Neural cell (in vitro differentiated cells): ENCODE measurements around the gene WFIKKN2. TPM values are rescaled to one million over a fixed set of nuclear protein-coding genes. Genes with fewer than 3 reads are reported as not detected.
"Not testable (repeated sequence)": the region's sequence is repeated elsewhere in the genome, so short reads cannot be mapped to it uniquely, and the experiment has no call there.

Source experiments
- H2AFZ ChIP-seq: fragments of 200-600, 300-800 bp; sonication (generic), shearing (Covaris generic); 2 replicates; pipeline ENCODE4 v1.6.0; 2014; ENCODE audit warnings: low read depth, mild to moderate bottlenecking, antibody characterized with exemption, low read length, moderate library complexity
- H3F3A ChIP-seq: fragments of 200-600 bp; shearing (Covaris generic); 2 replicates; pipeline ENCODE4 v1.6.1; 2016; ENCODE audit warnings: mild to moderate bottlenecking, moderate library complexity, mixed read lengths, antibody characterized with exemption, low read length; ENCODE audit not compliant: insufficient read depth, poor library complexity, severe bottlenecking
- H3K27ac ChIP-seq: fragments of 200-600, 300-800 bp; sonication (generic), shearing (Covaris generic); 2 replicates; pipeline ENCODE4 v1.5.1; 2014; ENCODE audit warnings: mild to moderate bottlenecking, low read length, moderate library complexity
- H3K27me3 ChIP-seq: fragments of 300-800, 200-600 bp; sonication (generic), shearing (Covaris generic); 2 replicates; pipeline ENCODE4 v1.6.0; 2014; ENCODE audit warnings: mild to moderate bottlenecking, low read depth, low read length, moderate library complexity; ENCODE audit not compliant: insufficient read depth
- H3K36me3 ChIP-seq: fragments of 300-800, 200-600 bp; sonication (generic), shearing (Covaris generic); 2 replicates; pipeline ENCODE4 v1.5.1; 2014; ENCODE audit warnings: mild to moderate bottlenecking, antibody characterized with exemption, low read length, moderate library complexity; ENCODE audit not compliant: insufficient read depth
- H3K4me2 ChIP-seq: fragments of 300-800, 200-600 bp; sonication (generic), shearing (Covaris generic); 2 replicates; pipeline ENCODE4 v1.6.0; 2014; ENCODE audit warnings: mild to moderate bottlenecking, low read length
- H3K4me3 ChIP-seq: fragments of 300-800, 200-600 bp; sonication (generic), shearing (Covaris generic); 2 replicates; pipeline ENCODE4 v1.5.1; 2014; ENCODE audit warnings: mild to moderate bottlenecking, low read length, moderate library complexity
- H3K79me2 ChIP-seq: fragments of 200-600 bp; shearing (Covaris generic); replicated peaks from 2 replicates; pipeline ENCODE4 v1.6.0; 2014; ENCODE audit warnings: mild to moderate bottlenecking, low read length, moderate library complexity; ENCODE audit not compliant: insufficient read depth
- H3K9ac ChIP-seq: fragments of 300-800, 200-600 bp; sonication (generic), shearing (Covaris generic); 2 replicates; pipeline ENCODE4 v1.6.1; 2016; ENCODE audit warnings: mild to moderate bottlenecking, low read length, mixed read lengths
- H3K9me2 ChIP-seq: fragments of 200-600 bp; shearing (Covaris generic); 2 replicates; pipeline ENCODE4 v1.6.1; 2016; ENCODE audit warnings: mild to moderate bottlenecking, low read length, mixed read lengths; ENCODE audit not compliant: insufficient read depth
- H3K9me3 ChIP-seq: fragments of 200-600, 300-800 bp; sonication (generic), shearing (Covaris generic); 2 replicates; pipeline ENCODE4 v1.6.1; 2016; ENCODE audit warnings: mild to moderate bottlenecking, mixed run types, low read length, moderate library complexity, mixed read lengths
- H4K20me1 ChIP-seq: fragments of 200-600 bp; shearing (Covaris generic); 2 replicates; pipeline ENCODE4 v1.6.1; 2016; ENCODE audit warnings: mild to moderate bottlenecking, mixed run types; ENCODE audit not compliant: insufficient read depth
- EP300 ChIP-seq: fragments of 450-650 bp; conservative IDR thresholded peaks from 2 replicates; pipeline ENCODE4 v1.6.1; 2014; ENCODE audit warnings: antibody characterized with exemption, mild to moderate bottlenecking, moderate library complexity; ENCODE audit not compliant: poor library complexity, severe bottlenecking
- EZH2 ChIP-seq: fragments of 200-600, 300-800 bp; shearing (Covaris generic), sonication (generic); IDR thresholded peaks from 2 replicates; pipeline ENCODE4 v1.6.1; 2014; ENCODE audit warnings: antibody characterized with exemption, low read length, borderline replicate concordance, mild to moderate bottlenecking; ENCODE audit not compliant: insufficient read depth, poor library complexity, severe bottlenecking
- MXI1 ChIP-seq: fragments of 450-650 bp; conservative IDR thresholded peaks from 2 replicates; pipeline ENCODE4 v1.6.1; 2014; ENCODE audit warnings: antibody characterized with exemption, mild to moderate bottlenecking; ENCODE audit not compliant: poor library complexity, severe bottlenecking
- POLR2AphosphoS5 ChIP-seq: IDR thresholded peaks from 2 replicates; pipeline ENCODE4 v1.6.1; 2012
- RAD21 ChIP-seq: fragments of 450-650 bp; conservative IDR thresholded peaks from 2 replicates; pipeline ENCODE4 v1.6.1; 2014; ENCODE audit warnings: antibody characterized with exemption, mild to moderate bottlenecking, moderate library complexity
- SMC3 ChIP-seq: fragments of 450-650 bp; conservative IDR thresholded peaks from 2 replicates; pipeline ENCODE4 v1.6.1; 2014; ENCODE audit warnings: antibody characterized with exemption, mild to moderate bottlenecking, moderate library complexity; ENCODE audit not compliant: poor library complexity
- TAF1 ChIP-seq: IDR thresholded peaks from 2 replicates; pipeline ENCODE4 v1.6.1; 2012; ENCODE audit warnings: low read depth
- polyA plus RNA-seq: library from polyadenylated mRNA; depleted of rRNA; stranded (reverse); fragments of >200 nt; gene quantifications from 2 replicates; pipeline ENCODE4 v1.2.3, GENCODE V29; 2014
- TF ChIP-seq, protein P1 (sequence below): IDR thresholded peaks from 2 replicates; pipeline ENCODE4 v1.6.1; 2012; ENCODE audit warnings: borderline replicate concordance
- TF ChIP-seq, protein P2 (sequence below): fragments of 450-650 bp; IDR thresholded peaks from 2 replicates; pipeline ENCODE4 v1.5.1; 2014; ENCODE audit warnings: antibody characterized with exemption, mild to moderate bottlenecking, moderate library complexity; ENCODE audit not compliant: poor library complexity, severe bottlenecking

The WFIKKN2 gene
- polyA plus RNA-seq, 1 donor from 2014 or later = not detected

DNA sequence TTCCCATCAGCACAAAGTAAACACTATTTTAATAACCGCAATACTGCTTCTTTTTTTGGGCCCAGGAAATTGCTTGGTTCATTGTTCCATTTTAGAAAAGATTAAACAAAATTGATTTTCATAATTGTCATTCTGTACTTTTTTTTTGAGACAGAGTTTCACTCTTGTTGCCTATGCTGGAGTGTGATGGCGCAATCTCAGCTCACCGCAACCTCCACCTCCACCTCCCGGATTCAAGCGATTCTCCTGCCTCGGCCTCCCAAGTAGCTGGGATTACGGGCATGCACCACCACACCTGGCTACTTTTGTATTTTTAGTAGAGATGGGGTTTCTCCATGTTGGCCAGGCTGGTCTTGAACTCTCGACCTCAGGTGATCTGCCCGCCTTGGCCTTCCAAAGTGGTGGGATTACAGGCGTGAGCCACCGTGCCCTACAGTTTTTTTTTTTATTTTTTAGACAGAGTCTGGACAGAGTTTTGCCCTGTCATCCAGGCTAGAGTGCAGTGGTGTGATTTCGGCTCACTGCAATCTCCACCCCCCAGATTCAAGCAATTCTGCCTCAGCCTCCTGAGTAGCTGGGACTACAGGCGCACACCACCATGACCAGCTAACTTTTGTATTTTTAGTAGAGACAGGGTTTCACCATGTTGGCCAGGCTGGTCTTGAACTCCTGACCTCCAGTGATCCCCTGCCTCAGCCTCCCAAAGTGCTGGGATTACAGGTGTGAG is 30.5 kb upstream of the WFIKKN2 start:
- not testable (repeated sequence) for H3K9ac ChIP-seq, H3K27ac ChIP-seq, H3K27me3 ChIP-seq, H3K79me2 ChIP-seq, H4K20me1 ChIP-seq, H2AFZ ChIP-seq, H3K36me3 ChIP-seq, H3K9me2 ChIP-seq, H3K4me2 ChIP-seq, H3F3A ChIP-seq, H3K9me3 ChIP-seq, H3K4me3 ChIP-seq

DNA sequence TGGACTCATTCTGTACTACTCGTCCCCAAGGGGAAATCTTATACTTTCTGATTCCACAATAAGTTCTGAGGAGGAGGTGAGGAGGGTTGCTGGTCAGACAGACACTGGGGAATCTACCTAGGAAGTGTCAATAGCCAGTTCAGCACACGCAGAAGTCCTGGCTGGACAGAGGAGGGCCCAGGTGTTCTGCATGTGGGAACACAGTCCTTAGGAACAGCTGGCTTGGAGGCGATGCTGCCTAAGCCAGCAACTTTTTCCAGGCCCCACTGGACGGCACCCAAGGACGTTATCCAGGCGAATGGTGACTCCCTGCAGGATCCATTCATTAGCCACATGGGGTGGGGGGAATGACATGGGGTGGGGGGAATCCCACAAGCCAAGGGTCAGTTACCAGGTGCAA is 29.9 kb upstream of the WFIKKN2 start:
- Histone ChIP-seq H3K36me3 (no peaks in the 10 kb centered on the region), H3K27ac (no peak overlapping the region), H3K9me3 (no peaks in the 10 kb centered on the region), H3K4me3 (no peak overlapping the region), H3K9me2 (no peaks in the 10 kb centered on the region), H3K4me2 (no peak overlapping the region), H3K27me3 (no peaks in the 10 kb centered on the region), H3K79me2 (no peaks in the 10 kb centered on the region), H4K20me1 (no peaks in the 10 kb centered on the region), H3K9ac (no peak overlapping the region), H2AFZ (no peak overlapping the region), H3F3A (no peaks in the 10 kb centered on the region)
- TF ChIP-seq, protein P1, sequence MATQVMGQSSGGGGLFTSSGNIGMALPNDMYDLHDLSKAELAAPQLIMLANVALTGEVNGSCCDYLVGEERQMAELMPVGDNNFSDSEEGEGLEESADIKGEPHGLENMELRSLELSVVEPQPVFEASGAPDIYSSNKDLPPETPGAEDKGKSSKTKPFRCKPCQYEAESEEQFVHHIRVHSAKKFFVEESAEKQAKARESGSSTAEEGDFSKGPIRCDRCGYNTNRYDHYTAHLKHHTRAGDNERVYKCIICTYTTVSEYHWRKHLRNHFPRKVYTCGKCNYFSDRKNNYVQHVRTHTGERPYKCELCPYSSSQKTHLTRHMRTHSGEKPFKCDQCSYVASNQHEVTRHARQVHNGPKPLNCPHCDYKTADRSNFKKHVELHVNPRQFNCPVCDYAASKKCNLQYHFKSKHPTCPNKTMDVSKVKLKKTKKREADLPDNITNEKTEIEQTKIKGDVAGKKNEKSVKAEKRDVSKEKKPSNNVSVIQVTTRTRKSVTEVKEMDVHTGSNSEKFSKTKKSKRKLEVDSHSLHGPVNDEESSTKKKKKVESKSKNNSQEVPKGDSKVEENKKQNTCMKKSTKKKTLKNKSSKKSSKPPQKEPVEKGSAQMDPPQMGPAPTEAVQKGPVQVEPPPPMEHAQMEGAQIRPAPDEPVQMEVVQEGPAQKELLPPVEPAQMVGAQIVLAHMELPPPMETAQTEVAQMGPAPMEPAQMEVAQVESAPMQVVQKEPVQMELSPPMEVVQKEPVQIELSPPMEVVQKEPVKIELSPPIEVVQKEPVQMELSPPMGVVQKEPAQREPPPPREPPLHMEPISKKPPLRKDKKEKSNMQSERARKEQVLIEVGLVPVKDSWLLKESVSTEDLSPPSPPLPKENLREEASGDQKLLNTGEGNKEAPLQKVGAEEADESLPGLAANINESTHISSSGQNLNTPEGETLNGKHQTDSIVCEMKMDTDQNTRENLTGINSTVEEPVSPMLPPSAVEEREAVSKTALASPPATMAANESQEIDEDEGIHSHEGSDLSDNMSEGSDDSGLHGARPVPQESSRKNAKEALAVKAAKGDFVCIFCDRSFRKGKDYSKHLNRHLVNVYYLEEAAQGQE = no peak
- TF ChIP-seq TAF1 = no peak
- TF ChIP-seq POLR2AphosphoS5 = no peak
- TF ChIP-seq, protein P2, sequence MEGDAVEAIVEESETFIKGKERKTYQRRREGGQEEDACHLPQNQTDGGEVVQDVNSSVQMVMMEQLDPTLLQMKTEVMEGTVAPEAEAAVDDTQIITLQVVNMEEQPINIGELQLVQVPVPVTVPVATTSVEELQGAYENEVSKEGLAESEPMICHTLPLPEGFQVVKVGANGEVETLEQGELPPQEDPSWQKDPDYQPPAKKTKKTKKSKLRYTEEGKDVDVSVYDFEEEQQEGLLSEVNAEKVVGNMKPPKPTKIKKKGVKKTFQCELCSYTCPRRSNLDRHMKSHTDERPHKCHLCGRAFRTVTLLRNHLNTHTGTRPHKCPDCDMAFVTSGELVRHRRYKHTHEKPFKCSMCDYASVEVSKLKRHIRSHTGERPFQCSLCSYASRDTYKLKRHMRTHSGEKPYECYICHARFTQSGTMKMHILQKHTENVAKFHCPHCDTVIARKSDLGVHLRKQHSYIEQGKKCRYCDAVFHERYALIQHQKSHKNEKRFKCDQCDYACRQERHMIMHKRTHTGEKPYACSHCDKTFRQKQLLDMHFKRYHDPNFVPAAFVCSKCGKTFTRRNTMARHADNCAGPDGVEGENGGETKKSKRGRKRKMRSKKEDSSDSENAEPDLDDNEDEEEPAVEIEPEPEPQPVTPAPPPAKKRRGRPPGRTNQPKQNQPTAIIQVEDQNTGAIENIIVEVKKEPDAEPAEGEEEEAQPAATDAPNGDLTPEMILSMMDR = no peak

DNA sequence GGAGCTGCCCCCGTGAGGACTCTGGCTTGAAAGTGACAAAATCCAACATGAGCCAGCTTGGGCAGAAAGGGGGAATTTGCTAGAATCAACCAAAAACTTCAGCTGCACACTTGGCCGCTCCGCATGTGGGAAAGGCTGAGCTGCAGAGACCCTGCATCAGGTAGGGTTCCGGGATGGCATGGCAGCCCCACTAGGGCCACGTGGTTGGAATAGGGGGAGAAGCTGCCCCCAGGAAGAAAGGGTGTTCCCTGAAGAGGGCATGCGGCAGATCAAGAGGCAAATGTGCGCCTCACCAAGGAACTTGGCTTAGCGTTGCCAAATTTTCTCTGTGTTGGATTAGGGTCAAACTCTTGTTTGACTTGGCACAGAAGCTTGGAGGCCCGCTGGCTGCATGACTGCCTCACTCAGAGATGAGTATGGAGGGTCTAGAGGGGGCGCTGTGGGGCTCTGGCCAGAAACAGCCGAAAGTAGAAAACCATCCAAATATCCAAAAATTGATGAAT is 29.2 kb upstream of the WFIKKN2 start:
- H4K20me1 ChIP-seq = no peaks in the 10 kb centered on the region

More for the DNA sequence above, 29.2 kb upstream of the WFIKKN2 start:
- no peak overlapping the region for H3K27ac ChIP-seq
- H3K79me2 ChIP-seq = no peaks in the 10 kb centered on the region
- no peak overlapping the region for H2AFZ ChIP-seq
- TF ChIP-seq TAF1 = no peak
- TF ChIP-seq MXI1 = no peak
- TF ChIP-seq SMC3 = no peak
- TF ChIP-seq RAD21 = no peak
- no peak for TF ChIP-seq EP300
- TF ChIP-seq, protein P2 = no peak
- no peak for TF ChIP-seq POLR2AphosphoS5
- no peak for TF ChIP-seq EZH2
- TF ChIP-seq, protein P1 = no peak
- H3K36me3 ChIP-seq = no peaks in the 10 kb centered on the region
- no peak overlapping the region for H3K4me3 ChIP-seq
- H3F3A ChIP-seq = no peaks in the 10 kb centered on the region
- H3K4me2 ChIP-seq = no peak overlapping the region
- no peaks in the 10 kb centered on the region for H3K27me3 ChIP-seq
- no peak overlapping the region for H3K9ac ChIP-seq
- H3K9me2 ChIP-seq = no peaks in the 10 kb centered on the region
- no peaks in the 10 kb centered on the region for H3K9me3 ChIP-seq
